DMS79 (cell line): ENCODE results near the gene MRPL22.
"Not testable (repeated sequence)": the region's sequence is repeated elsewhere in the genome, so short reads cannot be mapped to it uniquely, and the experiment has no call there.

Source experiments
- DNase-seq: peaks from one replicate; lab custom pipeline; 2025; lab: John Stamatoyannopoulos, UW

The MRPL22 gene

DNA sequence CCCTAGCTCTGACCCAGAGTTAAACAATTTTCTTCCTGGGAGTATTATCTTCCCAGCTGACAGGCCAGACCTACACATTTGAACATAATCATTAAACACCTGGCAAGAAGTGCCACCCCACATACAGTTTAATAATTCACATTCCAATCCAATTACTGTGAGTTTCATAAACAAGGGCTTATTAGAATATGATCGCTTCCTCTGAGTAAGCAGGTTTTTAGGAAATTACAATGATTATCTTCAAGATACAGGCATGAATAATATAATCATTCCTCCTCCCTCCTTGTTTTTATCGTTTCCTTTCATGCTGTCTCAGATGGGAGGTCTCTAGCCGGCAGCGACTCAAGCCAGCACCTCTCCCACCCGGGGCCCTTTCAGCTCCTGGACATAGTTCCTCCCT lies 56.9 kb downstream of the MRPL22 start:
- no peak for DNase-seq

DNA sequence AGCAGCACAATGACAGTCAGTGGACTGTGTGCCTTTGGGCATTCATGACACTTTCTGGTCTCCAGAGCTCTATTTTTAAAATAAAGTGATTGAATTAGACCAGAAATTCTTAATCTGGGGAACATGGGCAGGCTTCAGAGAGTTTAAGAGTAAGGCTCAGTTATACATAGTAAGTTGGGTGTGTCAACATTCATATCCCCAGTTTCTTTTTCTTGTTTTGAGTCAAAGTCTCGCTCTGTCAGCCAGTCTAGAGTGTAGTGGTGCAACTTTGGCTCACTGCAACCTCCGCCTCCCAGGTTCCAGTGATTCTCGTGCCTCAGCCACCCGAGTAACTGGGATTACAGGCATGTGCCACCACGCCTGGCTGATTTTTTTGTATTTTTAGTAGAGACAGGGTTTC lies 59.0 kb downstream of the MRPL22 start:
- DNase-seq = no peak

DNA sequence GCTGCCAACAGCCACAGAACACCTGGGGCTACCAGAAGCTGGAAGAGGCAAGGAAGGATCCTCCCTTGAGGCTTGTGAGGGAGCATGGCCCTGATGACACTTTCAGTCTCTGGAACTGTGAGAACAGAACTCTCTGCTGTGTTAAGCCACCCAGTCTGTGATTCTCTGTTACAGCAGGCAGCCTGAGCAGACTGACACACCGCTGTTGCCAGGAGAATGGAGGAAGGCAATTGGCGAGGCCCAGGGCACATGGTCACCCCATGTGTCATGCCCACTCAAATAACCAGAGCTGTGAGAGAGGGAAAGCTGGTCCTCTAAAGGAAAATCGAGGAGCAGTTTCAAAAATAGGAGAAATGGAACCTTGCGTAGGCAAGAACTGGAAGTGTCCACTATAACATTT lies 60.6 kb downstream of the MRPL22 start:
- no peak for DNase-seq

DNA sequence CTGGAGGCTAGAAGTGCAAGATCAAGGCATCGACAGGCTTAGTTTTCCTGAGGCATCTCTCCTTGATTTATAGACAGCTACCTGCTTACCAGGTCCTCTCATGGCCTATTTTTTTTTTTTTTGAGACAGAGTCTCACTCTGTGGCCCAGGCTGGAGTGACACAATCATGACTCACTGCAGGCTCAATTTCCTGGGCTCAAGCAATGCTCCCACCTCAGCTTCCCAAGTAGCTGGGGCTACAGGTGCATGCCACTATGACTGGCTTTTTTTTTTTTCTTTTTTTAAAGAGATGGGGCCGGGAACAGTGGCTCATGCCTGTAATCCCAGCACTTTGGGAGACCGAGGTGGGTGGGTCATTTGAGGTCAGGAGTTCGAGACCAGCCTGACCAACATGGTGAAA lies 61.8 kb downstream of the MRPL22 start:
- DNase-seq = not testable (repeated sequence)

DNA sequence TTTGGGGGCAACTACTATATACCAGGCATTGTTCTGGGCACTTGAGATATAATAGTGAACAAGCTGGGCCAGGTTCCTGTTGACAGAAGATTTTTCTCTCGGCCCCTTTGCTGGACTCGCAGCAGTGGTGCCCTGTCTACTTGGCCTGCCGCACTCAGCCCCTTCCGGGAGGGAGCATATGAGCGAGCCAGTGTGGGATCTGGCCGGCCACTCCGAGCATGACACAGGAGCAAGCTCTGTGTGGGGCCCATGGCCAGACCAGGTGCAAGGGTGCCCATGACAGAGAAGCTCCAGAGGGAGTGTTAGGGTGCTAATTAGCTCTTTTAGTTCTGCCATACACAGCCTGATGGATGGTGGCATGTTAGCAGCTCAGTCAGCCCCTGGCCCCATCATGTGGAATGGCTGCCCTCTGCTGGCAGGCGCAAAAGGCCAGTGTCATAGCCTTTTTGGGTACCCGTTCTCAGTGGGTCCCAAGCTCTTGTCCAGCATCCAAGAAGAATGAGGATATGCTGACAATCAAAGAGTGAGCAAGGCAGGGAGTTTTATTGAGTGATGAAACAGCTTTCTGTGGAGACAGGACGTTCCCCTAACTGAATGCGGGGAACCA lies 63.4 kb downstream of the MRPL22 start:
- no peak for DNase-seq

DNA sequence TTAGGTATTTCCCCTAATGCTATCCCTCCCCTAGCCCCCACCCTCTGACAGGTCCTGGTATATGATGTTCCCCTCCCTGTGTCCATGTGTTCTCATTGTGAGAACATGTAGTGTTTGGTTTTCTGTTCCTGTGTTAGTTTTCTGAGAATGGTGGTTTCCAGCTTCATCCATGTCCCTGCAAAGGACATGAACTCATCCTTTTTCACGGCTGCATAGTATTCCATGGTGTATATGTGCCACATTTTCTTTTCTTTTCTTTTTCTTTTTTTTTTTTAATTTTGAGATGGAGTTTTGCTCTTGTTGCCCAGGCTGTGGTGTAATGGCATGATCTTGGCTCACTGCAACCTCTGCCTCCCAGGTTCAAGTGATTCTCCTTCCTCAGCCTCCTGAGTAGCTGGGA lies 65.4 kb downstream of the MRPL22 start:
- DNase-seq = not testable (repeated sequence)

DNA sequence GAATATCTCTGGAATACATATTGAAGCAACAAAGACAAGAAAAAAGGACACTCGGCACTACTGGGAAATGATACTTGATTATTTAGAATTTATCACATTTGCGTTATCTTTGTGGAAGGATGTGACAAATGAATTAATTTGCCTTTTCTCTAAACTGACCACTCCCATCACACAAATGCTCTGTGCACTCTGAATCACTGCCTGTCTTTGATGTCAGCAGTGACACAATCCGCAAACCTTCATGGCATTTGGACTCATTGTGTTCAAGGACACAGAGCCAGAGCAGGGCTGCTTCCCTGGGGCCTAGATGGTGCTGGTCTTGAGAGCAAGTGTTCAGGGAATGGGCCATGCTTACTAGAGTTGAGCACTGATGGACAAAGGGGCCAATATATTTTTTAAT lies 67.8 kb downstream of the MRPL22 start:
- no peak for DNase-seq

DNA sequence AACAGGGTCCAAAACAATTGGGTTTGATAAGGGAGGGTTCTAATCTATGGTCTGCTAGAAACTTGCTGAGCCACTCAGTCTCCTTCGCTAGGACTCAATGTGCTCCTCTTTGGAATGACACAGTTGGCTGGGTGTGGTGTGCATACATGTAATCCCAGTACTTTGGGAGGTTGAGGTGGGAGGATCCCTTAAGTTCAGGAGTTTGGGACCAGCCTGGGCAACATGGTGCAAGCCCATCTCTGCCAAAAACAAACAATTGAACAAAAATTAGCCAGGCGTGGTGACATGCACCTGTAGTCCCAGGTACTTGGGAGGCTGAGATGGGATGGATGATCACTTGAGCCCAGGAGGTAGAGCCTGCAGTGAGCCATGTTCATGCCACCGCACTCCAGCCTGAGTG lies 70.0 kb downstream of the MRPL22 start:
- no peak for DNase-seq

DNA sequence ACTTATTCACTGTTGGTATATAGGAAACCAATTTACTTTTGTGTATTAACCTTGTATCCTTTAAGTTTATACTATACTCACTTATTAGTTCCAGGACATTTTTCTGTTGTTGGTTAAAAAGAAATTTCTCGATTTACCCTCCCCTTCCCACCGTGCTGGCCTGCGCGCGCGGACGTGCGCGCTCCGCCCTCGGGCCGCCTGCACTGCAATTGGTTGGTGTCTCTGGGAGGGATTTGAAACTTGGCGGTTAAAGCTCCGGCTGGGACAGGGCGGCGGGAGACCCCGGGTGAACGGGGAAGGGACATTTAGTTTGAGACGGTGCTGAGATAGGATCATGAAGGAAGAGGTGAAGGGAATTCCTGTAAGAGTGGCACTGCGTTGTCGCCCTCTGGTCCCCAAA lies 72.7 kb downstream of the MRPL22 start, which contains the start of gene KIF4B:
TSS of gene KIF4B (plus strand) at position 230 of the 400 bp plus-strand sequence. CDS start at position 335, 105 bp downstream.
- no peak for DNase-seq

DNA sequence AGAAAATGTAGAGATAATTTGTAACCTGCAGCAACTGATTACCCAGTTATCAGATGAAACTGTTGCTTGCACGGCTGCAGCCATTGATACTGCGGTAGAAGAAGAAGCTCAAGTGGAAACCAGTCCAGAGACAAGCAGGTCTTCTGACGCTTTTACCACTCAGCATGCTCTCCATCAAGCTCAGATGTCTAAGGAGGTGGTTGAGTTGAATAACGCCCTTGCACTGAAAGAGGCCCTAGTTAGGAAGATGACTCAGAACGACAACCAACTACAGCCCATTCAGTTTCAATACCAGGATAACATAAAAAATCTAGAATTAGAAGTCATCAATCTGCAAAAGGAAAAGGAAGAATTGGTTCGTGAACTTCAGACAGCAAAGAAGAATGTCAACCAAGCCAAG lies 74.4 kb downstream of the MRPL22 start:
- no peak for DNase-seq

DNA sequence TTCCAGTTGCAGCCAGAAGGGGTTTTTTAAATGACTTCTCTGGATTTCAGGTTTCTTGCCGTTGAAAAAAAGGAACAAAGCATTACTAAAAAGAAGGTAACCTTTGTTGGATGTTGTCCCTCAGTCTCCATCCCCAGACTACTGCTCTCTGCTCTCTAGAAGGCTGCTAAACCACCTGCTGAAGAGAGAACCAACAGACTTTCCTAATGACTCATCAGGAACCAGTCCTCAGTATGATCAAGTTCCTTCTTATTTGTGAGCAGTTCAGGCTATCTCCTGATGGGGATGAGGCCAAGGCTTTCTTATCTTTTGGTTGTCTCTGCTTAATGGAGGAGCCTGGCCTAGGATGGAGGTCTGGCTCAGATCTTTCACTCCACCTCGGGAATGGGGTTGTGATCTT lies 76.7 kb downstream of the MRPL22 start:
- DNase-seq = no peak
